Measurements from ENCODE around the gene ZNHIT3. TPM values are rescaled to one million over a fixed set of nuclear protein-coding genes. Genes with fewer than 3 reads are reported as not detected.
A peak's percentile ranks its signal among the peaks of the same experiment; 100 is the strongest.

Gene ZNHIT3
- total RNA-seq, 1 experiment from 2014 or later = 72.1 TPM

DNA sequence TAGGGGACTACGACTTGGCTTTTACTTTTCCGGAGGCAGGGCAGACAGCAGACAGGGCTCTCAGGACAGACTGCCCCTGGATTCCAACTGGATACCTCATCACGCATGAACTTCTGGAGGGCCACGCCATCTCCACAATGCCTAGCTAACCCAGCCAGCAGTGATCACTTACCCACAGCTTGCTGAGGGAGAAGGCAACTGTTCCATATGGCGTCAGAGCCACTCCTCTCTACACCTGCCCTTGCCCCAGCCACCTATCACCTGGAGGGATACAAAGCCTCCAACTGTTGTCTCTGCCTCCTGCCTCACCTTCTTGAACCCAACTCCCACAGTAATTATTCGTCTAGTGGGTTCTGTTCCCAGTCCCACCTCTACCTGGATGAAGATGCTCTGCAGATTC lies 39.4 kb downstream of the ZNHIT3 start:
- H3K9ac ChIP-seq (ENCODE audit: low read length) = no peak overlapping the region
- no peak for DNase-seq
- H3K9me2 ChIP-seq (replicated peaks; ENCODE audit: insufficient read depth, low read length) = no peaks in the 10 kb centered on the region
- H3K79me2 ChIP-seq (ENCODE audit: low read length) = peaks cover 4% of the 10 kb centered on the region; the same call in 1 of the 2 replicates
- H2AFZ ChIP-seq (ENCODE audit: low read length) = no peak overlapping the region
- no peak overlapping the region for H3K4me2 ChIP-seq (ENCODE audit: low read depth, low read length, poor library complexity, severe bottlenecking)
- H3K27ac ChIP-seq (ENCODE audit: low read length) = no peak overlapping the region
- H3K36me3 ChIP-seq (ENCODE audit: insufficient read depth, low read length) = peaks cover 42% of the 10 kb centered on the region
- no peaks in the 10 kb centered on the region for H3K9me3 ChIP-seq (ENCODE audit: low read length)
- no peaks in the 10 kb centered on the region for H4K20me1 ChIP-seq (ENCODE audit: insufficient read depth, low read depth, low read length)
- no peak overlapping the region for H3K4me3 ChIP-seq (ENCODE audit: low read length)
- no peaks in the 10 kb centered on the region for H3K4me1 ChIP-seq (ENCODE audit: low read length)
- no peaks in the 10 kb centered on the region for H3K27me3 ChIP-seq (ENCODE audit: low read length)

DNA sequence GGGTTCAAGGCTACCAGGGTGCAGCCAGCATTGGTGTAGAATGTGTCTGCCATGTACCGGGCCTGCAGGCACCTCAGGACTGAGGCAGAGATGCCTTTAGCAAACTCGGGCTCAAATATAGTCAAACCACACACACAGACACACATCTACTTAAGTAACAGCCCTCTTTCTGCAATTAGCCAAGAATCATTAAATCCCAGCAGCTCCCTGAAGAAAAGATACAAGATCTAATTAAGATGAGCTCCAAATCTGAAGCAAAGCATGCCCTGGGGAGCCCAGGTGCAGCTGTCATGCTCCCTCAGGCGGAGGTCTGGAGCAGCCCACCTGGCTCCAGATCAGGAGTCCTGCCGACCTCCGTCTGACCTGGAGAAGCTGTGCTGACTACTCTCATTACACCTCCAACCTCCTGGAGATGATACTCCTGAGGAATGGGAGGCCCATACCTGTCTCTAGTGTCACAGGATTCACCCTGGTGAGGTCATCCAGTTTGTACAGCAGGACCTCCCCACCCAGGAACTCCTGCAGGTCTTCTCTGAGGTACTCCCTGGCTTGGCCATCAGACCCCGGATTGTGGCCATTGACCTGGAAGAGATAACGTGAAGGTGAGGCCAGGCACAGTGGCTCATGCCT lies 41.3 kb downstream of the ZNHIT3 start:
- no peak for DNase-seq
- Histone ChIP-seq H3K4me3 (ENCODE audit: low read length) (no peak overlapping the region), H3K27ac (ENCODE audit: low read length) (no peak overlapping the region), H3K9me3 (ENCODE audit: low read length) (no peaks in the 10 kb centered on the region), H3K79me2 (ENCODE audit: low read length) (peaks cover 15% of the 10 kb centered on the region), H3K9me2 (replicated peaks; ENCODE audit: insufficient read depth, low read length) (no peaks in the 10 kb centered on the region), H4K20me1 (ENCODE audit: insufficient read depth, low read depth, low read length) (no peaks in the 10 kb centered on the region), H3K4me2 (ENCODE audit: low read depth, low read length, poor library complexity, severe bottlenecking) (no peak overlapping the region), H3K27me3 (ENCODE audit: low read length) (no peaks in the 10 kb centered on the region), H3K36me3 (ENCODE audit: insufficient read depth, low read length) (peaks cover 51% of the 10 kb centered on the region), H2AFZ (ENCODE audit: low read length) (no peak overlapping the region), H3K9ac (ENCODE audit: low read length) (no peak overlapping the region), H3K4me1 (ENCODE audit: low read length) (no peaks in the 10 kb centered on the region; the same call in 1 of the 2 replicates)

DNA sequence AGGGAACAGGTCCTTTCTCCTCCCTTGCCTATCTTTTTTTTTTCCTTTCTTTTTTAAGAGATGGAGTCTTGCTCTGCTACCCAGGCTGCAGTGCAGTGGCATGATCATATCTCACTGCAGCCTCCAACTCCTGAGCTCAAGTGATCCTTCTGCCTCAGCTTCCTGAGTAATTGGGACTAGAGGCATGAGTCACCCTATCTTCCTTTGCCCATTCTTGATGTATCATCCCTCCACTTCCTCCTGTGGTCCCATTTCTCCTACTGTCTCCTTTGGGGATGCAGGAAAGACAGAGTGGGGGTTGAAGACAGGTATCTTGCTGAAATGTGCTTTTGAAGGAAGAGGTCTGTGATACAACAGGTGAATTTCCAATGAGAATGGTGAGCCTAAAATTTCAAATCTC lies 42.6 kb downstream of the ZNHIT3 start:
- Histone ChIP-seq H3K4me2 (ENCODE audit: low read depth, low read length, poor library complexity, severe bottlenecking) (no peak overlapping the region), H3K9ac (ENCODE audit: low read length) (no peak overlapping the region), H3K4me1 (ENCODE audit: low read length) (peaks cover 11% of the 10 kb centered on the region), H3K79me2 (ENCODE audit: low read length) (peaks cover 26% of the 10 kb centered on the region), H2AFZ (ENCODE audit: low read length) (no peak overlapping the region), H3K9me3 (ENCODE audit: low read length) (no peaks in the 10 kb centered on the region), H3K36me3 (ENCODE audit: insufficient read depth, low read length) (peaks cover 56% of the 10 kb centered on the region), H3K27me3 (ENCODE audit: low read length) (no peaks in the 10 kb centered on the region), H4K20me1 (ENCODE audit: insufficient read depth, low read depth, low read length) (no peaks in the 10 kb centered on the region), H3K9me2 (replicated peaks; ENCODE audit: insufficient read depth, low read length) (no peaks in the 10 kb centered on the region), H3K4me3 (ENCODE audit: low read length) (no peak overlapping the region), H3K27ac (ENCODE audit: low read length) (no peak overlapping the region)
- no peak for DNase-seq

- Histone ChIP-seq H3K9ac (ENCODE audit: low read length) (no peak overlapping the region), H4K20me1 (ENCODE audit: insufficient read depth, low read depth, low read length) (no peaks in the 10 kb centered on the region), H3K4me3 (ENCODE audit: low read length) (no peak overlapping the region), H3K4me2 (ENCODE audit: low read depth, low read length, poor library complexity, severe bottlenecking) (no peak overlapping the region), H2AFZ (ENCODE audit: low read length) (no peak overlapping the region), H3K9me3 (ENCODE audit: low read length) (no peaks in the 10 kb centered on the region), H3K79me2 (ENCODE audit: low read length) (peaks cover 48% of the 10 kb centered on the region), H3K4me1 (ENCODE audit: low read length) (peaks cover 20% of the 10 kb centered on the region), H3K27me3 (ENCODE audit: low read length) (no peaks in the 10 kb centered on the region), H3K27ac (ENCODE audit: low read length) (no peak overlapping the region), H3K36me3 (ENCODE audit: insufficient read depth, low read length) (peaks cover 36% of the 10 kb centered on the region), H3K9me2 (replicated peaks; ENCODE audit: insufficient read depth, low read length) (no peaks in the 10 kb centered on the region)
- DNase-seq = no peak
Measured at GRCh38 chr17:36532435-36532975, 46.0 kb downstream of the ZNHIT3 start.

GRCh38 chr17:36533935-36534839 lies 47.7 kb downstream of the ZNHIT3 start:
- Histone ChIP-seq H4K20me1 (ENCODE audit: insufficient read depth, low read depth, low read length) (no peaks in the 10 kb centered on the region), H2AFZ (ENCODE audit: low read length) (peak overlapping the region; percentile 70; the same call in 1 of the 2 replicates), H3K9ac (ENCODE audit: low read length) (peak overlapping the region; percentile 91), H3K4me3 (ENCODE audit: low read length) (peak overlapping the region; percentile 90), H3K27me3 (ENCODE audit: low read length) (no peaks in the 10 kb centered on the region), H3K9me2 (replicated peaks; ENCODE audit: insufficient read depth, low read length) (no peaks in the 10 kb centered on the region), H3K36me3 (ENCODE audit: insufficient read depth, low read length) (peaks cover 42% of the 10 kb centered on the region), H3K4me1 (ENCODE audit: low read length) (peaks cover 20% of the 10 kb centered on the region), H3K9me3 (ENCODE audit: low read length) (no peaks in the 10 kb centered on the region), H3K79me2 (ENCODE audit: low read length) (peaks cover 52% of the 10 kb centered on the region), H3K27ac (ENCODE audit: low read length) (peak overlapping the region; percentile 57), H3K4me2 (ENCODE audit: low read depth, low read length, poor library complexity, severe bottlenecking) (peak overlapping the region; percentile 91)
- peak; percentile 75 for DNase-seq

- peaks cover 52% of the 10 kb centered on the region for H3K79me2 ChIP-seq (ENCODE audit: low read length)
Measured at GRCh38 chr17:36534840-36535668, 48.6 kb downstream of the ZNHIT3 start, which contains the start of the genes MYO19 and PIGW. Gene MYO19, minus strand, starts transcription at chr17:36534868. Its CDS starts 2,330 bp downstream, at chr17:36532538. Gene PIGW, plus strand, starts transcription at chr17:36534987. Its CDS starts 2,115 bp downstream, at chr17:36537102.

DNA sequence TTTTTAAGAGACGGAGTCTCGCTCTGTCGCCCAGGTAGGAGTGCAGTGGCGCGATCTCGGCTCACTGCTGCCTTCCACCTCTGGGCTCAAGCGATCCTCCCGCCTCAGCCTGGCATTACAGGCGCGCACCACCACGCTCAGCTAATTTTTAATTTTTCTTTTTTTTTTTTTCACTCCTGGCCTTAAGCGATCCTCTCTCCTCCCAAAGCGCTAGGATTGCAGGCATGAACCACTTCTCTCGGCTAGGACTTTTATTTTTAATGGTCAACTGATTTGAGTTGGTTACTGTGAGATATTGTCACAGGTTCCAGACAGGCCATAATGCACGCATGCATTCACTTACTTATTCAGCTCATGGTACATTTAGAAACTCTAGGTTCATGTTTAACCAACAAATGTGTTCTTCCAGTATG lies 49.2 kb downstream of the ZNHIT3 start:
- Histone ChIP-seq H3K36me3 (ENCODE audit: insufficient read depth, low read length) (peaks cover 42% of the 10 kb centered on the region), H3K27ac (ENCODE audit: low read length) (peak overlapping the region; percentile 65), H3K9me2 (replicated peaks; ENCODE audit: insufficient read depth, low read length) (no peaks in the 10 kb centered on the region), H3K4me2 (ENCODE audit: low read depth, low read length, poor library complexity, severe bottlenecking) (peak overlapping the region; percentile 91), H4K20me1 (ENCODE audit: insufficient read depth, low read depth, low read length) (no peaks in the 10 kb centered on the region), H3K4me1 (ENCODE audit: low read length) (peaks cover 20% of the 10 kb centered on the region), H3K4me3 (ENCODE audit: low read length) (peak overlapping the region; percentile 90), H3K9me3 (ENCODE audit: low read length) (no peaks in the 10 kb centered on the region), H3K9ac (ENCODE audit: low read length) (peak overlapping the region; percentile 91), H2AFZ (ENCODE audit: low read length) (no peak overlapping the region), H3K27me3 (ENCODE audit: low read length) (no peaks in the 10 kb centered on the region), H3K79me2 (ENCODE audit: low read length) (peaks cover 52% of the 10 kb centered on the region)
- no peak for DNase-seq

More at GRCh38 chr17:36534840-36535668, 48.6 kb downstream of the ZNHIT3 start, which contains the start of the genes MYO19 and PIGW:
- peak within 1 kb of the TSS; percentile 70; the same call in 1 of the 2 replicates for H2AFZ ChIP-seq (ENCODE audit: low read length)
- H3K36me3 ChIP-seq (ENCODE audit: insufficient read depth, low read length) = peaks cover 42% of the 10 kb centered on the region
- peaks cover 20% of the 10 kb centered on the region for H3K4me1 ChIP-seq (ENCODE audit: low read length)
- H4K20me1 ChIP-seq (ENCODE audit: insufficient read depth, low read depth, low read length) = no peaks in the 10 kb centered on the region
- no peaks in the 10 kb centered on the region for H3K9me2 ChIP-seq (replicated peaks; ENCODE audit: insufficient read depth, low read length)
- peak within 1 kb of the TSS; percentile 91 for H3K4me2 ChIP-seq (ENCODE audit: low read depth, low read length, poor library complexity, severe bottlenecking)
- peak within 1 kb of the TSS; percentile 67 for H3K27ac ChIP-seq (ENCODE audit: low read length)
- peak; percentile 97 for DNase-seq
- H3K4me3 ChIP-seq (ENCODE audit: low read length) = peak within 1 kb of the TSS; percentile 90
- no peaks in the 10 kb centered on the region for H3K27me3 ChIP-seq (ENCODE audit: low read length)
- H3K9me3 ChIP-seq (ENCODE audit: low read length) = no peaks in the 10 kb centered on the region
- peak within 1 kb of the TSS; percentile 91 for H3K9ac ChIP-seq (ENCODE audit: low read length)

Data from Karpas-422 (cell line).